ENCODE data around the gene FAM114A2. TPM values are rescaled to one million over a fixed set of nuclear protein-coding genes. Genes with fewer than 3 reads are reported as not detected.

Gene FAM114A2
- 10 to 100 TPM; 10.5 to 45.3 (median 17.1) TPM for total RNA-seq

DNA sequence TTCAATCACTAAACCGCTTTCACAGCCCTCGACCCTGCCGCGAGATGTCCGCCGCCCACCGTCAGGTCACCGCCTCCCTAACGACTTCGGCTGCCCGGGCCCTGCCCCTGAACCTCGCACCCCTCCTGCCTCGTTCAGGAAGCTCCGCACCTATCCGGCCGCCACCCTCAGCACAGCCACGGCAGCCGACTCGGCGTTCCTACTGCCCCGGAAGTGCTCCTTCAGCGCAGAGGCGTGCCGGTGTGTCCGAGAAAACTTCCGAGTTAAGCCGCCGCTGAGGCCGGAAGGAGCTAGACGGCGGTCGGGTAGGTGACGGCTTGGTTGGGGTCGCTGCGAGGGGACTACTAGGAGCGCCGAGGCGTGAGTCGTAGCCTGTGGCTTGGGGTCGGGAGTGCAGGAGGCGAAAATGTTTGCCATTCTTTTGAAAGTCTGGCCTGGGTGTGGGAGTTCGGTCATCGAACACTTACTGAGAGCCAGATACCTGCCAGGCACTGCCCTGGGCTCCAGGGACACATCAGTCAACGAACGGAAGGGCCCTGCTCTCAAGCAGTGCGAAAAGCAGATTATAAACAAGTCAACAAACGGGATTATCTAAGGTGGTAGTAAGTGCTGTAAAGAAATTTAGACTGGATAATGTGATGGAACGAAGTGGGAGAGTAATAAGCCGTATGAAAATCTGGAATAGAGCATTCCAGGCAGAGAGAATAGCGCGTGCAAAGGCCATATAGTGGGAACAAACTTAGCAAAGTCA, at the start of gene FAM114A2, which contains the start of gene MFAP3:
FAM114A2 (minus strand) TSS at position 204 of the 751 bp plus-strand sequence. CDS start 3,957 bp downstream, outside the sequence.
MFAP3 (plus strand) TSS at position 261 of the 751 bp plus-strand sequence. CDS start 10,756 bp downstream, outside the sequence.
- peaks cover 37 to 51% (median 44%) of the 10 kb centered on the region in 4 donors for H3K4me1 ChIP-seq
- no peaks in the 10 kb centered on the region for H3K36me3 ChIP-seq
- peak within 1 kb of the TSS; percentile 76 to 94 (median 91) for H3K27ac ChIP-seq

DNA sequence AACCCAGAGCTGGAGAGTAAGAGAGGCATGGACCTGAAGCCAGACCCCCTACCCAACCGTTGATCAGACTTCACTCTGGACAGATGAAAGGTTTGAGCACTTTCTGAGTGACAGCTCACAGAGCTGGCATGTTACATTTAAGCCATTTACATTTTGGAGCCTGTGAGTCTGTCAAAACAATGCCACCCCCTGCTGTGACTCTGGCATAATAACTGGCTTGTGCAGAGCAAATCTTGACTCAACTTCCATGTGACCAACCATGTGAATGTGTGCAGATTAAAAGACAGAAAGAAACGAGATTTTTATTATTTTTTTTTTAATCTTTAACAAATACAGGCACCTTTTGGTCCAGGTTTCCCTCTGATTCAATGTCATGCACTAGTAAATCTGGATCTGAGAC, 48.5 kb upstream of the FAM114A2 start:
- Histone ChIP-seq H3K27me3 (no peaks in the 10 kb centered on the region), H3K4me3 (no peak overlapping the region), H3K4me1 (no peaks in the 10 kb centered on the region), H3K27ac (no peak overlapping the region), H3K9me3 (no peaks in the 10 kb centered on the region), H3K36me3 (no peaks in the 10 kb centered on the region)
- TF ChIP-seq, protein P1, sequence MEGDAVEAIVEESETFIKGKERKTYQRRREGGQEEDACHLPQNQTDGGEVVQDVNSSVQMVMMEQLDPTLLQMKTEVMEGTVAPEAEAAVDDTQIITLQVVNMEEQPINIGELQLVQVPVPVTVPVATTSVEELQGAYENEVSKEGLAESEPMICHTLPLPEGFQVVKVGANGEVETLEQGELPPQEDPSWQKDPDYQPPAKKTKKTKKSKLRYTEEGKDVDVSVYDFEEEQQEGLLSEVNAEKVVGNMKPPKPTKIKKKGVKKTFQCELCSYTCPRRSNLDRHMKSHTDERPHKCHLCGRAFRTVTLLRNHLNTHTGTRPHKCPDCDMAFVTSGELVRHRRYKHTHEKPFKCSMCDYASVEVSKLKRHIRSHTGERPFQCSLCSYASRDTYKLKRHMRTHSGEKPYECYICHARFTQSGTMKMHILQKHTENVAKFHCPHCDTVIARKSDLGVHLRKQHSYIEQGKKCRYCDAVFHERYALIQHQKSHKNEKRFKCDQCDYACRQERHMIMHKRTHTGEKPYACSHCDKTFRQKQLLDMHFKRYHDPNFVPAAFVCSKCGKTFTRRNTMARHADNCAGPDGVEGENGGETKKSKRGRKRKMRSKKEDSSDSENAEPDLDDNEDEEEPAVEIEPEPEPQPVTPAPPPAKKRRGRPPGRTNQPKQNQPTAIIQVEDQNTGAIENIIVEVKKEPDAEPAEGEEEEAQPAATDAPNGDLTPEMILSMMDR (IDR thresholded peaks at IDR 0.05): no peak
- TF ChIP-seq EP300 (IDR thresholded peaks at IDR 0.05) (no peak), POLR2AphosphoS5 (IDR thresholded peaks at IDR 0.05) (no peak), POLR2A (IDR thresholded peaks at IDR 0.05) (no peak)
- WGBS, 2 donors: 34 to 36% methylated on average over 2 of the region's 2 CpGs
- ATAC-seq (ENCODE audit: low FRiP score in 2 of 2) (no peak), DNase-seq (no peak)

More for the DNA sequence above, at the start of gene FAM114A2, which contains the start of gene MFAP3:
- ATAC-seq (ENCODE audit: low FRiP score in 2 of 2) (peak; percentile 99), DNase-seq (peak; percentile 94)
- 2 to 4% methylated on average over 11 to 31 of the region's 51 CpGs for WGBS, 2 donors
- TF ChIP-seq, protein P1 (IDR thresholded peaks at IDR 0.05): peak in 1 of 6 experiments; percentile 6
- TF ChIP-seq EP300 (IDR thresholded peaks at IDR 0.05) (no peak), POLR2AphosphoS5 (IDR thresholded peaks at IDR 0.05) (peak; percentile 97 to 99), POLR2A (IDR thresholded peaks at IDR 0.05) (peak in 3 of 4 donors; percentile 76 to 93 (median 77))
- Histone ChIP-seq H3K4me3 (peak within 1 kb of the TSS; percentile 55 to 86 (median 74)), H3K9me3 (no peaks in the 10 kb centered on the region), H3K27me3 (no peaks in the 10 kb centered on the region)

- TF ChIP-seq POLR2AphosphoS5 (IDR thresholded peaks at IDR 0.05): no peak
- TF ChIP-seq, protein P1 (IDR thresholded peaks at IDR 0.05): no peak
- TF ChIP-seq POLR2A (IDR thresholded peaks at IDR 0.05): no peak
- TF ChIP-seq EP300 (IDR thresholded peaks at IDR 0.05): no peak
- H3K9me3 ChIP-seq: no peaks in the 10 kb centered on the region
Measured at GRCh38 chr5:154086641-154087040, 47.9 kb upstream of the FAM114A2 start.

GRCh38 chr5:154086146-154086545, 47.4 kb upstream of the FAM114A2 start:
- TF ChIP-seq, protein P1 (IDR thresholded peaks at IDR 0.05): no peak
- TF ChIP-seq EP300 (IDR thresholded peaks at IDR 0.05) (no peak), POLR2AphosphoS5 (IDR thresholded peaks at IDR 0.05) (no peak), POLR2A (IDR thresholded peaks at IDR 0.05) (no peak)
- Histone ChIP-seq H3K36me3 (no peaks in the 10 kb centered on the region), H3K4me3 (no peak overlapping the region), H3K27ac (no peak overlapping the region), H3K27me3 (no peaks in the 10 kb centered on the region), H3K9me3 (no peaks in the 10 kb centered on the region), H3K4me1 (no peaks in the 10 kb centered on the region)
- ATAC-seq (ENCODE audit: low FRiP score in 2 of 2) (no peak), DNase-seq (no peak)
- 59 to 63% methylated on average over 3 of the region's 3 CpGs for WGBS, 2 donors

More at GRCh38 chr5:154086641-154087040, 47.9 kb upstream of the FAM114A2 start:
- H3K27me3 ChIP-seq: no peaks in the 10 kb centered on the region
- H3K27ac ChIP-seq: no peak overlapping the region
- peak in 1 of 2 donors; percentile 76 for ATAC-seq (ENCODE audit: low FRiP score in 2 of 2)
- H3K36me3 ChIP-seq: no peaks in the 10 kb centered on the region
- DNase-seq: no peak
- no peaks in the 10 kb centered on the region for H3K4me1 ChIP-seq
- no peak overlapping the region for H3K4me3 ChIP-seq
- WGBS, 2 donors: 79 to 91% methylated on average over 4 of the region's 4 CpGs

Data from upper lobe of left lung (tissue), 6 donors.